Large intestine (tissue), 3 donors: Measurements from ENCODE around the gene WNT1. TPM values are rescaled to one million over a fixed set of nuclear protein-coding genes. Genes with fewer than 3 reads are reported as not detected.

Experiments
- DNase-seq, 2 donors: peaks; one replicate each; pipeline versions ENCODE4 v3.0.0 to v3.0.0-alpha.2; 2013
- H3K27ac ChIP-seq: one replicate; pipeline ENCODE4 v1.5.1; 2013; ENCODE audit warnings: low read length
- H3K27me3 ChIP-seq: 2 replicates; pipeline ENCODE4 v1.6.1; 2013; ENCODE audit warnings: low read length; ENCODE audit not compliant: control insufficient read depth, insufficient read depth
- H3K36me3 ChIP-seq: 2 replicates; pipeline ENCODE4 v1.6.1; 2013; ENCODE audit warnings: low read length; ENCODE audit not compliant: control insufficient read depth, insufficient read depth
- H3K4me1 ChIP-seq: one replicate; pipeline ENCODE4 v1.6.1; 2013; ENCODE audit warnings: low read length; ENCODE audit not compliant: control insufficient read depth, insufficient read depth
- H3K4me3 ChIP-seq: one replicate; pipeline ENCODE4 v1.5.1; 2013; ENCODE audit warnings: low read length
- H3K9me3 ChIP-seq: one replicate; pipeline ENCODE4 v1.6.1; 2013; ENCODE audit warnings: mild to moderate bottlenecking, low read depth, low read length, moderate library complexity; ENCODE audit not compliant: control insufficient read depth
- WGBS: methylation state at CpG from one replicate; pipeline ENCODE4 v1.1.5; 2013; ENCODE audit warnings: low lambda C conversion rate; ENCODE audit not compliant: insufficient coverage; 5-methylcytosine and 5-hydroxymethylcytosine counted together
- polyA plus RNA-seq: library from polyadenylated mRNA; unstranded; fragments of 120-200 nt; gene quantifications from one replicate; pipeline ENCODE4 v1.2.1, GENCODE V29; 2013

The WNT1 gene
- polyA plus RNA-seq, 1 donor, result not detected

GRCh38 chr12:48994224-48995085 lies 16.3 kb downstream of the WNT1 start:
- DNase-seq, result no peak
- peaks cover 25% of the 10 kb centered on the region for H3K4me1 ChIP-seq
- H3K36me3 ChIP-seq, result no peaks in the 10 kb centered on the region
- H3K27ac ChIP-seq, result no peak overlapping the region
- no peak overlapping the region for H3K4me3 ChIP-seq
- peaks cover 4% of the 10 kb centered on the region for H3K9me3 ChIP-seq
- H3K27me3 ChIP-seq, result peaks cover 79% of the 10 kb centered on the region
- no CpG with 5 or more reads among the region's 32 CpGs for WGBS

- WGBS, result no CpG with 5 or more reads among the region's 32 CpGs
- Histone ChIP-seq H3K9me3 (peaks cover 4% of the 10 kb centered on the region), H3K27ac (no peak overlapping the region), H3K4me3 (peak overlapping the region; percentile 11), H3K36me3 (no peaks in the 10 kb centered on the region), H3K4me1 (peaks cover 34% of the 10 kb centered on the region), H3K27me3 (peaks cover 81% of the 10 kb centered on the region)
- DNase-seq, result peak; percentile 73 to 75
Measured at GRCh38 chr12:48995086-48995879, 17.2 kb downstream of the WNT1 start.

- WGBS, result no CpG with 5 or more reads among the region's 71 CpGs
- Histone ChIP-seq H3K36me3 (peaks cover 9% of the 10 kb centered on the region), H3K4me1 (peaks cover 34% of the 10 kb centered on the region), H3K27ac (no peak overlapping the region), H3K9me3 (peaks cover 4% of the 10 kb centered on the region), H3K27me3 (peaks cover 81% of the 10 kb centered on the region), H3K4me3 (peak overlapping the region; percentile 9)
- peak in 1 of 2 donors; percentile 72 for DNase-seq
Measured at GRCh38 chr12:48996794-48997718, 18.9 kb downstream of the WNT1 start.

- DNase-seq, result peak in 1 of 2 donors; percentile 52
- Histone ChIP-seq H3K9me3 (peaks cover 4% of the 10 kb centered on the region), H3K36me3 (peaks cover 17% of the 10 kb centered on the region), H3K27ac (no peak overlapping the region), H3K4me1 (peaks cover 34% of the 10 kb centered on the region), H3K4me3 (no peak overlapping the region), H3K27me3 (peaks cover 78% of the 10 kb centered on the region)
- WGBS, result no CpG with 5 or more reads among the region's 57 CpGs
Measured at GRCh38 chr12:48997719-48998496, 19.8 kb downstream of the WNT1 start.

DNA sequence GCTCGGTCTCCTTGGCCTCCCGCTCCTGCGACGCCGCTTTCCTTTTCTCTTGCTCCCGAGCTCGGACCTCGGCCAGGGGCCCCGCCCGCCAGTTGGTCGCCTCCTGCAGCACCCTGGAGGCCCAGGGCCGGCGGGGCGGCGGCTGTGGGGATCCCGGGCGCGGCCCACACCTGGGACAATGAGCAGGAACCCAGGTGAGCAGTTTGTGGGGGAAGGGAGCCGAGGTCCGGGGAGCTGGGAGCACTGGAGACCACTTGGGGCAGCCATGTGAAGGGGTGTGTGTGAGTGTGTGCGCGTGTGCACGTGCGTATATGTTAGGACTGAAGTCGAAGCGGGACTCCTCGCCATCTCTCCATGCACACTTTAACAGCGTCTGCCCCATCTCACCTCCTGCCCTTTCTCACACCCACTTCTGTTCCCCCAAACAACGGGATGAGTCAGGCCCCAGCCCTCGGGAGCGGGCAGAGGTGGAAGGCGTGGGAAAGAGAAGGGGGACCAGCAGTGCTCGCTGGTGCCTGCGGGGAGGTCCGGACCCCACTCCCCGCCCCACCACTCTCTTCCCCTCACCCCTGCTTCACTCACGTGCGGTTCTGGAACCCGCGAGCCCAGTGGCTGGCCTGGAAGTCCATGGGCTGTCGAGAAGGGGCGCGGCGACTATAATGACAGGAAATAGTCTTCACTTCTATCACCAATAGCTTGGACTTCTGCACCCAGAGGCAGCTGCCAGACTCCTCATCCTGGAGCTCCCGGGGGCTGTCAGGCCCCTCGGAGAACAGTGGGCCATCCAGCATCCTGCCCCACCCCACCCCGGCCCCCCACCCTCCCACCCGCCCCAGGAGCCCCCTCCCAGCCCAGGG lies 20.6 kb downstream of the WNT1 start:
- Histone ChIP-seq H3K9me3 (peaks cover 4% of the 10 kb centered on the region), H3K36me3 (peaks cover 26% of the 10 kb centered on the region), H3K27me3 (peaks cover 70% of the 10 kb centered on the region), H3K4me1 (peaks cover 34% of the 10 kb centered on the region), H3K27ac (no peak overlapping the region), H3K4me3 (no peak overlapping the region)
- DNase-seq, result peak in 1 of 2 donors; percentile 76
- WGBS, result no CpG with 5 or more reads among the region's 48 CpGs

- peaks cover 61% of the 10 kb centered on the region for H3K27me3 ChIP-seq
- peaks cover 32% of the 10 kb centered on the region for H3K4me1 ChIP-seq
- WGBS, result no CpG with 5 or more reads among the region's 30 CpGs
- peaks cover 34% of the 10 kb centered on the region for H3K36me3 ChIP-seq
- DNase-seq, result peak in 1 of 2 donors; percentile 55
- no peak within 1 kb of the TSS for H3K27ac ChIP-seq
- peak within 1 kb of the TSS; percentile 30 for H3K4me3 ChIP-seq
- H3K9me3 ChIP-seq, result peaks cover 4% of the 10 kb centered on the region
Measured at GRCh38 chr12:48999371-49000131, 21.4 kb downstream of the WNT1 start, which contains the start of gene DDN. Gene DDN (minus strand): TSS chr12:48999375. CDS start chr12:48999287, 88 bp downstream.

DNA sequence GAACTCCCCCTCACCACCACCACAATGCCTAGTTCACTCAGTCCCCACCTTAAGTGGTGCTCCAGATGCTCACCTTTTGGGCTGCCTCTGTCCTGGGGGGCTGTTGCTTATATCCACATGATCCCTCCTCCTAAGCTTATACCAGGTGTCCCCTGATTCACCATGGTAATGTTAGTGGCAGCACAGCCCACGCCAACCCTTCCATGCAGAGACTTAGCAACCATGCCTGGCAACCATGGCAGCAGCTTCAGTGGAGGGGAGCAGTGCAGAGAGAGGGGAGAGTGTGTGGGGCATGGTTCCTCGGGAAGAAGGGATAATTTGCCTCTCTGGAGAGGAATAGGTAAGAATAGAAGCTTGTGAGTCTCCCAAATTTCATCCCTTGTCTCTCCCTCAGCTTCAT lies 22.2 kb downstream of the WNT1 start:
- peaks cover 28% of the 10 kb centered on the region for H3K4me1 ChIP-seq
- no peak for DNase-seq
- peaks cover 53% of the 10 kb centered on the region for H3K27me3 ChIP-seq
- no peak overlapping the region for H3K4me3 ChIP-seq
- WGBS, result no CpG with 5 or more reads among the region's 2 CpGs
- peaks cover 42% of the 10 kb centered on the region for H3K36me3 ChIP-seq
- no peak overlapping the region for H3K27ac ChIP-seq
- peaks cover 4% of the 10 kb centered on the region for H3K9me3 ChIP-seq

DNA sequence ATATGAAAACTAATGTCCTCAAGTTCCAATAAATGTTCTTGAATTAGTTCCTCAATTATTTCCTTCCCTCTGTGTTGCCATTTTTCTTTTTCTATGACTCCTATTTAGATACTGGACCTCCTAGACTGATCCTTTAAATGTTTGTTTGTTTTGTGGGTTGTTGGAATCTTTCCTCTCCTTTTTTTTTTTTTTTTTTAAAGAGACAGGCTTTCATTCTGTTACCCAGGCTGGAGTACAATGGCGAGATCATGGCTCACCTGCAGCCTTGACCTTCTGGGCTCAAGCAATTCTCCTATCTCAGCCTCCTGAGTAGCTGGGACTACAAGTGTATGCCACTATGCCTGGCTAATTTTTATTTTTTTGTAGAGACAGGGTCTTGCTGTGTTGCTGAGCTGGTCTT lies 30.8 kb downstream of the WNT1 start:
- no peak overlapping the region for H3K4me3 ChIP-seq
- H3K9me3 ChIP-seq, result no peaks in the 10 kb centered on the region
- DNase-seq, result no peak
- WGBS, result no CpG with 5 or more reads among the region's 1 CpG
- H3K36me3 ChIP-seq, result peaks cover 42% of the 10 kb centered on the region
- H3K27me3 ChIP-seq, result no peaks in the 10 kb centered on the region
- no peak overlapping the region for H3K27ac ChIP-seq
- no peaks in the 10 kb centered on the region for H3K4me1 ChIP-seq
